SKM-1 treated with dmso at 0.1 percent for 144 hours (cell line): ENCODE data around the gene PZP.

Source experiments
- DNase-seq: peaks from one replicate; lab custom pipeline; 2025; ENCODE audit not compliant: unreplicated experiment; lab: John Stamatoyannopoulos, UW

PZP gene

DNA sequence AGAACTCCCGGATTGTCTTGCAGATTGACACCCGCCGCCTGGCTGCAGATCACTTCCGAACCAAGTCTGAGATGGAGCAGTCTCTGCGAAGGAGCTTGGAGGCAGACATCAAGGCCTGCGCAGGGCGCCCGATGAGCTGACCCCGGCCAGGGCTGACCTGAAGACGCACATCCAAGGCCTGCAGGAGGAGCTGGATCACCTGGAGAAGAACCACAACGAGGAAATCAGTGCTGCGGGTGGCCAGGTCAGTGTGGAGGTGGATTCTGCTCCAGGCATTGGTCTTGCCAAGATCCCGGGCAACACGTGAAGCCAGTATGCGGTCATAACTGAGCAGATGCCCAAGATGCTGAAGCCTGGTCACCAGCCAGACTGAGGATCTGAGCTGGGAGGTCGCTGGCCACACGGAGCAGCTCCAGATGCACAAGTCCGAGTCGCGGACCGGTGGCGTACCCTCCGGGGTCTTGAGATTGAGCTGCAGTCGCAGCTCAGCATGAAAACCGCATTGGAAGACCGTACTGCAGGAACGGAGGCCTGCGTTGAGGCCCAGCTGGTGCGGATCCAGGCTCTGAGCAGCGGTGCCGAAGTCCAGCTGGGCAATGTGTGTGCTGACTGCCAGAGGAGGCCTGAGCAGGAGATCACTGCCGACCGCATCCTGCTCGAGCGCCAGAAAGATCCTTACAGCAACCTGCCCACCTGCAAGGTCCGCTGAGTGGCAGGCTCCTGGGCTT is 80.1 kb downstream of the PZP start:
- DNase-seq: no peak

DNA sequence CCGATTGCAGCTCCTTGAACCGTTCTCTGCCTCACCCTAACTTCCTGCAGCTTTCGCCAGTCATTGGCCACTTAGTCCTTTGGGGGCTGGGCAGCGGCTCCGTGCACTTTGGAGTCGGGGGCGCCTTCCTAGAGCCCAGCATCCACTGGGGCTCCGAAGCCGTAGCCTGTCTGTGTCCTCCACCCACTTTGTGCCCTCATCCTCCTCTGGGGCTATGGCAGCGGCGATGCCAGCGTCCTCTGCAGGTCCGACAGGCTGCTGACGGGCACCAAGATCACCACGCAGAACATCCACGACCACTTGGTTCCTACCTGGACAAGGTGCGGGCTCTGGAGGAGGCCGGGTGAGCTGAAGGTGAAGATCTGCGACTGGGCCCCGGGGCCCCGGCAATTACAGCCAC is 80.7 kb downstream of the PZP start:
- no peak for DNase-seq

DNA sequence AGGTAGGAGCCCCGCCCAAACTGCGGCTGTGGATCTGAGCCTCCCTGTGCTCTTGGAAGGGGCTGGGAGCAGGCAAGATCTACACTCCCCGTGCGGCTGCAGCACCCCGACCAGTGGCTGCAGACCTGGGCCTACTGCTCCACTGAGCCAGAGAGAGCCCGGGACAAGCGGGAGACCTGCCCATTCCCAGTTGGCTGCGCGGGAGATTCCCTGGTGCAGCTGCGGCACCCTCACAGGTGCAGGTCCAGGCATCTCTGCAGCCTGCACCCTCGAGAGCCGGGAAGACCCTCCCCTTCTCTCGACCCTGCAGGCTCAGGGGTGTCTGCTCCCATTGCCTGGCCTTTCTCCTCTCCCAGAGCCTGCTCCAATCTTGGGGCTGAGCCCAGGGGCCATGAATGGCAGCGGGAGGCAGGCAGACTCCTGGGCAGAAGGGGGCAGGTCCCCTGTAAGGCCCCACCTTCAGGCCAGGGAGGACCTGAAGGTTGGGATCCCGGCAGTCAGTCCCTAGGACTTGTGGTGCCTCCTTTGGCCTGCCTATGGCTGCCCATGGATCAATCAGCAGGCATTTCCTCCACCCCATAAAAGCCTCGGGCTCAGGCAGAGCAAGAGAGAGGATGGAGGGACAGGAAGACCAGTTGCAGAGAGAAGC is 83.7 kb downstream of the PZP start:
- DNase-seq: no peak

DNA sequence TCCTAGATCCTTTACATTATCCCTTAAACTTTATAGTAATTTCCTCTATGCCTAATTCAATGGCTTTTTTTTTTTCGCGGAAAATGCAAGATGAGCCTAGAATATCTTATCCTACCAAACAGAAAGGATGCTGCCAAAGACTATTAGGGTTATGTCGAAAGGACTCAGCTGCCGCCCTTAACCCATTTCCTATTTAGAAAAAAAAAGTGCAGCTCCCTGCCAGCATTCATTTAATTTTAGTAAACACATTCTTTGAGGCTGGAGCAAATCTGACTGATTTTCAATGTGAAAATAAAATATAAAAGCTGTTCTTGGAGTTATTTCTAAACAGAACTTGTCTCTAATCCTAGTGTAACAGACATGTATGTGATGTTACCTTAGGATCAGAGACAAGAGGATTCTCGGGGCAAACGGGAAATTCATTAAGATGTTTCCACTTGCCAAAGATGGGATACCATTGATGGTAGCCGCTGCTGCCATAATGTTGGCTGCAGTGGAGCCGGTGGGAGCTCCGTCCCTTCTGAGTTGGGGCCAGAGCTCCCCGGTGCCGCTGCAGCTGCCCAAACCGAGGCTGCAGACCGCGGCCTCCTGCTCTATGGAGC is 84.3 kb downstream of the PZP start:
- no peak for DNase-seq

DNA sequence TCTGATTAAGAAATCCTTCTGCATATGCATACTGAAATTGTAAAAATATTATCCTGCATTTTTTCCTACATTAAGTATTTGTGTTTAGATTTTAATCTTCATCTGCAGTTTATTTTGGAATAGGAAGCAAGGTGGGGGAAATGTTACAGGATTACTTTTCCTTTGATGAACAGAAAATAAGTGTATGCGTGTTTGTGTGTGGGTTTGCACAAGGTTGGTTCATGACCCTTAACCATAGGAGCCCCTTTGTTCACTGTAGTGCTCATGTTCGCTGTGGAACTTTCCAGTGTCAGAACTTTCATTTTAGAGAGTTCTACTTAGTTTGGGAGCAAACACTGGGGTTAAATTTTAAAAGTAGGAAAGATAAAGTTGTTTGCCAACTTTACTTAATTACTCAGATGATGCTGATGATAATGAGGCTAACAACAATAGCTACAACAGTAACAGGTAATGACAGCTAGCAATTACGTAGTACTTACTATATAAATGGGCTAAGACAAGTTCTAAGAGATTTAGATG is 86.0 kb downstream of the PZP start:
- no peak for DNase-seq

DNA sequence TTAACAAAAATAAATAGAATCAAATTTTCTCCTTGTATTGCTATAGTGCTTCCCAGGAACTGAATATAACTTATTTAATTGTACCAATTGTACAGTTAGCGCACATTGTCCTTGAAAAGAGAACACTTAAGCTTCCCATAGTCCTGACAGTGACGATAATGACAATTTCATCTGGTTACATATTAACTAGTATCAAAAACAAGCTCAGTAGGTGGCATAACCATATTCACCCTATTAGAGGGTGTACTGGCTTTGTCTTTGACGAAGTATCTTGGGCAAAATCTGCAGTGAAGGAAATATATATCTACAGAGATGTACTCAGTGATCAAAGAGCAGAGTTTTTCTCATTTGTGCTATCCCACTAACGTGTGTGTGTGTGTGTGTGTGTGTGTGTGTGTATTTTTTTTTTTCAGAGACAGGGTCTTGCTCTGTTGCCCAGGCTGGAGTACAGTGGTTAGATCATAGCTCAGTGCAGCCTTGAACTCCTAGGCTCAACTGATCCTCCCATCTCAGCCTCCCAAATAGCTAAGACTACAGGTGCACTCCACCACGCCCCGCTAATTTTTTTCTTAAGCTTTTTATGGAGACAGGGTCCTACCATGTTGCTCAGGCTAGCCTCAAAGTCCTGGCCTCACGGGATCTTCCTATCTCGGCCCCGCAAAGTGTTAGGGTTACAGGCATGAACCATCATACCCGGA is 87.6 kb downstream of the PZP start:
- no peak for DNase-seq

DNA sequence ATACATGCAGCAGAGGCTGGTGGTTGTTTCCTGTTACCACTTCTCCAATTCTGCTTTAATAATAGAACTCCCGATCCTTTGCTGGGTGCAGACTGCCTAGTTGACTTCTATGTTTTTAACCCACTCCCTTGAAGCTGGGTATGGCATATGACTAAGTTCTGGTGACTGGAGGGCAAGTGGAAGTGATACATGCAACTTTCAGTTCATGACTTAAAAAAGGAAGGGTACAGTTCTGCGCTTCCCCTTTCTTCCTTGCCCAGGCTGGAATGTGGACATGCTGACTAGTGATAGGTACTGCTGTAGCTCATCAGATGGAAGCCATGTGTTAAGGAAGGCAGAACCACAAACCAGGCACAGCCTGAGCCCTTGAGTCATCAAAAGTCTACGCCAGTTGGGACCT is 90.0 kb downstream of the PZP start:
- peak; percentile 74 for DNase-seq

DNA sequence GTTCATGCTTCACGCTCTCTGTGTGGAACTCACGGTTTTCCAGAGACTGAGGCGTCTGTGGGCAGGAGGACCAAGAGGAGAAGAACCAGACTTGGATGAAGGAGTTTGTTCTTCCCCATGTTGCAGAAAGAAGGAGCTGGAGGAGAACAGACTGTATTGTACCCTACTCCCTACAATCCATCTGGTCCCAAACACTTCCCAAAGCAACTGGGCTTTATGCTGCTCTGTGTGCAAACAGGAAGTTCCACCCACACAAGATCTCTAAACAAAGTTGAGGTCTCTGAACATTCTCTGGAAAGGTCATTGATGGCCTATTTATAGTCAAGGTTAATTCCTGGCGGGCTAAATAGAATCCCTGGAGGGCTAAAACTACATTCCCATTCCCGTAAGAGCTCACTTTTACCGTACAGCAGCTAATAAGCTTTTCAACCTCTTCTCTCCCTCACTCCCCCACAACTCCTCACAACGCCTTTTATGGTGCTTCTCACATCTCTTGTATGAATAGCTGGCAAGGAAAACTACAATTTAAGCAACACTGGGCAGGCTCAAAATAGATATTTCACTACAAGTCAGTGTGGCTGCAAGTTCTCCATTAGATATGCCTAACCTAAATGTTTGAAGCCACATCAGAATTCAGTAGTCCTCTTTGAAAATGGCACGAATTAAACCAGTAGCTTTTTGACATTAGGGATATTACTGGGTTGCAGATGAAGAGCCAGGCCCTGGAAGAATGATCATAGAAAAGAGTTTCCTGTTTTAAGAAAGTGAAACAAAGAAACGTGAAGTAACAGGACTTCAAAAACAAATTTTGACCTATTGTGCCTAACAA is 92.2 kb downstream of the PZP start, which contains the start of gene A2M:
Gene A2M, minus strand, starts transcription at position 189 of the 829 bp plus-strand sequence. Its CDS starts 70 bp downstream, at position 119.
- no peak for DNase-seq

DNA sequence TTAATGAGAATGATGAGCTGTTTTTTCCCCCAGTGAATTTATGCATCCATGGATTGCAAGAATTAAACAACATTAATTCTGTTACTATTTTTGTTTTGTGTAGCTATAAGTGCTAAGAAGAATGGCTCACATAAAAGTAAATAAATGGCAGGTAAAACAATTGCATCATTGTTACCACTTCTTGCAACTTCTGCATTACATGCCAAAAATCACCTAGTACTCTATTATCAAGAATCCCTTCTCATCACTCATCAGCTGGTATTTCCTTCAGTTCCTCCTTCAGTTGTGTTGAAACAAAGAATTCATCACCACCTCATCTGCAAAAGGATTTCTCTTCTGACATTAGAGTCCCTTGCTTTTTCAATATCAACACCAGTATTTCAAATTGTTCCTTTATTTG is 93.2 kb downstream of the PZP start:
- no peak for DNase-seq

DNA sequence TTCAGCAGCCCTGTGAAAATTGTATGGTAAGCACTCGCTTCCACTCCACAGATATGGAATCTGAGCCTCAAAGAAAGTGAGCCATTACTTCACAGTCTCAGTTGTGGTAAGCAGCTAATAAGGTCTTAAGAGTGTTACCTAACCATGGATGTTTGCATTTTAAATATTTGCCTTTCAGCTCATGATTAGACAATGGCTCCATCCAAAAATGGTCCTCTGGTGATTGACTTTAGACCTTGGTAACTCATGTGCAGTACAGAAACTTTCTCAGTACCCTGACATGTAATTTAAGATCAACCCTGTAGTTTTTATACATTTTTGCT is 94.2 kb downstream of the PZP start:
- DNase-seq: no peak

DNA sequence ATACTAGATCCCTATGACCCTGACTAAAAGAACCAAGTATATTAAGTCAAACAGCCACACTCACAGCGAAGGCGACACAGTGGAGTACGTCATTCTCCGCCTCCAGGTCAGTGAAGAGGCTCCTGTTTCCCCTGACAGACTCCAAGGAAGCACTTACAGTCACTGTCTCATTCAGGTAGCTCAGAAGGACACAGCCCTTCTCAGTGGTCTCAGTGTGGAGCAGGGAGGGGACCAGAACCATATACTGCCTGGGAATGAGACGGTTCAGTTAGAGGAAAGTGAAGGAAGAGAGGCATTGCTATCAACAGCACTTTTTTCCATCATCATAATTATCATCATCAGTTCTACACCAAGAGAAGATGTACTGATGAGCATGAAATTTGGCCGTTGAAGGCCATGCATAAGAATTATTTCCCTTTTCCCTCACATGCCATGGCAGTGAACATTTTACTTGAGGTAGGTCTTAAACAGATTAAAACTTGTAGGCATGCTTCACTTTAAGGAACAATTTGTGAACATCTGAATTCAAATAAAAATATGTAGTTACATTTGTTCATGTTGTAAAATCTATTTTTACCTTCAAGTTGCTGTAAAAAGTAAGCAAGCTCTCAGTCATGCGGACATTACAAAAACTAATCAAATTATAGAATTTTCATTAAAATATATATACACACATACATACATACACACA is 94.8 kb downstream of the PZP start:
- no peak for DNase-seq

DNA sequence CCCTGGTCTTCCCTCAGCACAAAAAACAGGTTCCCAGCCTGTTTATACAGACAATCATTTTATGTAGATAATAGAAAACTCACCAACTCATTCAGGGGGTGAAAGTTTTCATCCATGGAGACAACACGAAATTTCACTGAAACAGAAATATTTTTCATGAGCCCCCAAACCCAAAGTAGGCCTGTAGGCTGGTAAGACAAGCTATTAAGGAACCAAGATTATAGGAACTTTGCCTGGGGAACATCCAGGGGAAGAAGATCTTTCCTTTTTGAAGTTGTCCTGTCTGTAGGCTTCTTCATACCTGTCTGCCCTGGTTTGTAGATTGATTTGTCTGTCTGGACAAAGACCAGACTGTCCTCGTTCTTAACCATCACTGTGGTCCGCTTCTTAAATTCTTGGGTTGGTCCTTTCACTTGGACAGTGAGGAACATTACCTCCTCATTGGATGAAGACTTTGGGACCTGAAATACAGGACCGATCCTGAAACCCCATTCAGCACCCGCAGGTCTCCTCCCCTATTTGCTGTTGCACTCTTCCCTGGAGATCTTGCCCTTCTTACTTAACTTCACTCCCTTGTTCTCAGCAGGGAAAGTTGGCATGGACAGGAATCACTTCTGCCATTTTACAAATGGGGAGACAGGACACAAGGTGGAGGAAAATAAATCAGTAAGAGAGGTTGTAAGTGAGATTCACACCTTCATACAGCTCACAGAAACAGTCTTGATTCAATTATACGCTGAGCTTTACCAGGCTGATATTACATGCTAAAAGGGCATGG is 95.9 kb downstream of the PZP start:
- DNase-seq: no peak

DNA sequence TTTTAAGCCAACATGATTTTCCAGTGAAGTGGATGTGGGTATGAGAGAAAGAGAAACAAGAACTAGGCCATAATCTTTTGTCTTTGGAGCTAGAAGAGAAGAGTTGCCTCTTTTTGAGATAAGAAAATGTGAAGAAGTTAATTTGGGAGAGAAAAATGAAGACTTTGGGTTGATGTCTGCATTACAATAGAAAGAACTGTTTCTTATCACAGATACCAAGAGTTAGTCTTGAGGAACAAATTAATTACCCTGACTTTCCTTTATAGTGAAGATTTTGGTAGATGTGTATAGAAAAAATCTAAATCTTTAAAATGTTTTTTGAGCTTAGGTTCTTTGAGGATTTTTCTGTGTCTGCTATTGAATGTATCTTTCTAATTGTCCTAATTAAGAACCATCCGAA is 96.7 kb downstream of the PZP start:
- no peak for DNase-seq

DNA sequence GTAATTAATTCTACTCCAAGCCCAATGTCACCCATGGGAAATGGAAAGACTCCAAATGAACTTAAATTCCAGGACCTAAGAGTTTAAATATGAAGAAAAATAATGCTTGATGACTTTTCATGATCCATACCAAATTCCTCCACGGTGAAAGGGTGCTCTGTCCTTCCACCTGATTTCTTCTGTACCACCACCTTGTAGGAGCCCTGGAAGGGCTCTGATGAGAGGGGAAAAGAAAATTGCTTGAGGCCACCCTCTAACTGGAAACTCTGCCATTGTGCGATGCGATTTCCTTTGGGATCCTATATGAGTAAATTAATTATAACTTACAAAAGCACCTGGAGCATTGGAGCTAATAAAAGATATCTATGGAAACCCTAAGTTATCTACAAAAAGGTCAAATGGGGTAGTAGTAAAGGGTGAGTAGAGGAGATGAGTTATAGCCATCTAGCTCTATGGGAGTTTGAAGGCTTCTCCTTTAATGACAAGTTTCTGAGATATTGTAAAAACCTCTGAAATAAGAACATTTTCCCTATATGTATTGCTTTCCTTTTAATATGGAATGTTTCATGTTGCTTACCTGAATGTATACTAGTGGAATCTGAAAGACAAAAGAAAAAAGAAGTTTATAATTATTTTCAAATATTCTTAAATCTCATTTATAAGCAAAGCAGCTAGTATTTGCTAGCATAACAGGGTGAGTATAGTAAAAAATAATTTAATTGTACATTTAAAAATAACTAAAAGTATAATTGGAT is 98.3 kb downstream of the PZP start:
- no peak for DNase-seq

DNA sequence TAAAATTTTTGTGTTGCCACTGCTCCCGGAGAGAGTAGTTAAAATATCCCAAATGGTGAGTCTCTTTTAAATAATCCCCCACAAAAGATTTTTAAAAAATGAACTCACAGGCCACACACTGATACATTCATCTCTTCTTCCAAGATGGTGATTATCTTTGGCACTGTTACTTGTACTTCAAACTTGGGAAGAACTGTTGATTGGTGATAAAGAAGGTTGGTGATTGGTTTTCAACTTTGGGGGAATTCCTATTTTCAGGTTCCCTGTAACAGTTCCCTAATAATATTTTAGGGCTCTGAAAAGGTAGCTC is 99.0 kb downstream of the PZP start:
- no peak for DNase-seq

DNA sequence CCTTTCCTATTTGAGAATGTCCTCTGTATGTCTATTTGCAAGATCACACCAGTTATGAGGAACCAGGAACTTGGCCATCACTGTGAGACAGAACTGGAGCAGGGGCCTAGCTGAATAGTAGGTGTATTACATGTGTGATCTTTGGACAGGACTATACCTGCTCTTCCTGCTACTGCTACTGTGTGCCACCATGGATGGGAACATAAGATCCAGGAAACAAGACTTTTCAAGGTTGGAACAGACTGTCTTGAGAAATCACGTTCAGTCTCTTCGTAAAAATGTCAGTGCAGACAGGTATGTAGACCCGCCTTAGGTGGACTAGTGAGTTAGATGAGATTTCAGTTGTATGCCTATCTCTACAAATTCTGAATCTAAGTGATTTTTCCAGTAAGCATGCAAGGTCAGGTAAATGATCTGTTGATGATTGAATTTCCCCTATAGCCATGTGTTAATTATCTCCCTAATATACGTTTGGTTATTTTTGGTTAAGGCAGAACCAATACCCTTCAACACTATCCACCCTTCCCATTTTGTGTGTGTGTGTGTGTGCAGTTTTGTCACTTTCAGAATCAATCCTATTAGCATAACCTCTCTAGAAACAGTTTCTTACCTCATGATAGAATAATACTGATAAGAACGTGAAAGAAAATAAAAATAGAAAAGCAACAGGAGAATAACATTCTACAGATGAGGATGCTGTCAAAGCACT is 99.5 kb downstream of the PZP start:
- no peak for DNase-seq

DNA sequence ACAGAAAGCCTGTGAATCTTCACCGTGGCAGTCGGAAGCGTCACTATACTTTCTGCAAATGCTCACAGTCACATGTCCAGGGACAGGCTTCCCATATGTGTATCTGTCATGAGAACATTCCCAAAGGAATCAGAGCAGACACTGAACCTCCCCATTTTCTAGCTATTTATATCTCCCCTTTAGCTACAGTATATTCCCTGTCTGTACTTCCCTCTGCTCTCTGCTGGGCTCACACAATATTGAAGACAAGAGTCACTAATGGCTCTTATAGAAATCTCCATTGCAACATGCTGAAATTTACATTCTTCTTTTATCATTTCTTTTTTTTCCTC is 100.7 kb downstream of the PZP start:
- no peak for DNase-seq
